Activated T-cell treated with anti-CD3 and anti-CD28 coated beads for 48 hours (primary cell): ENCODE data around the gene SYCP1.
"Not testable (repeated sequence)": the region's sequence is repeated elsewhere in the genome, so short reads cannot be mapped to it uniquely, and the experiment has no call there.

ENCODE experiments used
- DNase-seq: peaks from one replicate; pipeline ENCODE4 v3.0.0-alpha.2; 2020; ENCODE audit warnings: low read depth

SYCP1 gene

DNA sequence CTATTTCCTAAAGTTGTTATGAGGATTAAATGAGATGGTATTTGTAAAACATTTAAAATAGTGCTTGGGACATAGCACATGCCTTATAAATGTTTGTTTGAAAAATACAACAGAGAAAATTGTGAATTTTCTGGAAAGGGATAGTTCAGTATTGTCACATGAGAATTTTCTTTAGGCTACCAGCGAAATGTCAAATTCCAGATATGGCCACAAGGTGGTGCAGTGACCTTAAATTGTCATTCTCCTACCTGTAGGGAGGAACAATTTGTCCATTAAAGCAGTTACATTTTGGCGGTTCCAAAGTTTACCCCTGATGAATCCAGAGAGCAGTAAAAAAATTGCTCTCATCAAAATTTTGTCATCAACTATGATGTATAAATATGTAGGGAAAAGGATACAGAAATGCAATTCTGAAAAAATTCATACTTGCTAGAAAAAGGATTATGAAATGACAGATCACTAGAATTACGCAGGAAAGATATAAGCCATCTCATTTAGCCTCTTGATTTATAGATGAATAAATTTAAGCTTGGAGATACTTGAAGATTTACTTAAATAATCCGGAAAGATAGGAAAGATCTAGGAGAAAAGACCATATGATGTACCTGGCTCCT, 124.7 kb downstream of the SYCP1 start:
- peak; percentile 45 for DNase-seq

DNA sequence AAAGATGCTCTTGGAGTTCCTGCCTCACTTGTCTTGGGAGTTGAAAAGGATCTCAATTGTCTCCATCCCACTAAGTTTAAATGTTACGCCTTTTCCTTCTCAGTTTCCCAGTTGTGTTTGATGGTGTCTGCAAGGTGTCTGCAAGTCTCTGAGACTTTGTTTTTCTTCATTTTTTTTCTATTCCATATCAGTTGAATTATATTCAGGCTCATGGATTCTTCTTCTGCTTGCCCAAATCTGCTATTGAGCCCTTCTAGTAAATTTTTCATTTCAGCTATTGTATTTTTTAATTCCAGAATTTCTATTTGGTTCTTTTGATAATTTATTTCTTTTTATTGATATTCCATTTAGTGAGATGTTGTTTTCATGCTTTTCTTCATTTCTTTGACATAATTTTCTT, 127.6 kb downstream of the SYCP1 start:
- no peak for DNase-seq

DNA sequence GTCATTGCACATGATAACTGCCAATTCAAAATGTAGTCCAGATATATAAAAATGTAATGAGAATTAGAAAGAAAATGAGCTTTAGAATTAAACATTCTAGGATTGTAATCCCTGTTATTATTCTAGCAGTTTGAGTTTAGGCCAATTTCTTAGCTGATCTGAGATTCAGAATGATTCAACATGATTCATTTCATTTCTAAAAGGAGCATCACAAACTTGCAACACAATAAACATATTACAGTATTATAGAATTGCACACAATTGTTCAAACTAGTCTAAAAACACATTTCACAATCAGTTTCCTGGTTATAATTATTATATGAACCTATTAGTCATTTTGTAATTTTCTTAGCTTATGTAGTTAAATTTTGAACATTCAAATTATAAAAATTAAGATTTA, 131.6 kb downstream of the SYCP1 start:
- no peak for DNase-seq

DNA sequence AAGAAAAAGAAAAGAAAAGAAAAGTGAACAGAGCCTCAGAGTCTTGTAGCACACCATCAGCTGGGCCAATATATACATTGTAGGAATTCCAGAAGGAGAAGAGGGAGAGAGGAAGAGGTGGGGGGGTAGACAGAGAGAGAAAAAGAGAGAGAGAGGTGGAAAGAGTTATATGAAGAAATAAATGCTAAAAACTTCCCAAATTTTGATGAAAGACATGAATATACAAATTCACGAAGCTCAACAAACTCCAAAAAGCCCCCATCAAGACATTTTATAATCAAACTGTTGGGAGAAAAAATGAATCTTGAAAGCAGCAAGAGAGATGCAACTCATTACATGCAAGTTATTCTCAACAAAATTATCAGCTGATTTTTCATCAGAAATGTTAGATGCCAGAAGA, 133.4 kb downstream of the SYCP1 start:
- DNase-seq, result no peak

DNA sequence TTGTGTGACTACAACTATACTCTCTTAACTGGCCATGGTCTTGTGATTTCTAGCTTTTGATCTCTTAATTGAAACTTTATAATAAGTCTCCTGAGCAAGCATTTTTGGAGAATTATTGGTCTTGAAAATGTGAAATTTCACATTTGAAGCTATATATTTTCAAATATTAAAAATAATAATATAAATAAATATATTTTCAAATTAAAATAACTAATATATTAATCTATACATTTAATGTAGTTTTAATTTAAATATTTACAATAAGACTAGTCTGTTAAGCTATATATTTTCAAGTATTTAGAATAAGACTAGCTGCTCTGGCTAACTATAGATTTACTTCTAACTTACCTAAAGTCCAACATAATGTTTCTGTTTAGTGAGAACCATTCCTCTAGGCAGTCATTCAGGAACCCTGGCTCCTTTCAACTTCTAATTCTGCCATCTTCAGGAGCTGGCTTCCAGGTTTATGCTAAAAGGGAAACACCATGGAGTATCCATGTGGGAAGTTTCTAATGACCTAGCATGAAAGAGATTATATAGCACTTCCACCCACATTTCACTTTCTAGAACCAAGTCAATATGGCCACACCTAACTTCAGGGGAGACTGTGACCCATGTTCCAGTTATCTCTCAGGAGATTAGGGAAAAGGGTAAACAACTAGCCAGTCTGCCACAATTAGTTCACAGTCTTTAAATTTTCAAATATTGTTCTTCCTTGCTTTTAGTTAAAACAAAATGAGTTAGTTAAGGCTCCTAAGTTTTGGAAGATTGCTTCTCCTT, 143.0 kb downstream of the SYCP1 start:
- DNase-seq, result no peak

DNA sequence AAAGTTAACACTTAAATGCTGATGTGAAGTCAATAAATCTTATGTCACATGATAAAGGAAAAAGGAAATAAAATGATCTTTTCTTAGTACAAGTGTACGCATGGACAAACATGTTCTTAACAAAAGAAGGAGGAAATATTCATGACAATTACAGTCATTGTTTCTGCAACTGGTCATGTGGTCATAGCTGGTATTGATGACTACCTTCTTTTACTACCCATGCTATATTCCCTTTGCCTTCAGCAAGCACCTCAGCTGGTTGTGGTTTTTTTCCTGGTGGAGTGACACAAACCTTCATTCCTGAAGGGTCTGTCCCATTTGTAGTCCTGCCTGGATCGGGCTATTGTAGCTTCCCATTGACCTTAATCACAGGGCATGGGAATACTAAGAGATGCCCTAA, 151.5 kb downstream of the SYCP1 start:
- no peak for DNase-seq

DNA sequence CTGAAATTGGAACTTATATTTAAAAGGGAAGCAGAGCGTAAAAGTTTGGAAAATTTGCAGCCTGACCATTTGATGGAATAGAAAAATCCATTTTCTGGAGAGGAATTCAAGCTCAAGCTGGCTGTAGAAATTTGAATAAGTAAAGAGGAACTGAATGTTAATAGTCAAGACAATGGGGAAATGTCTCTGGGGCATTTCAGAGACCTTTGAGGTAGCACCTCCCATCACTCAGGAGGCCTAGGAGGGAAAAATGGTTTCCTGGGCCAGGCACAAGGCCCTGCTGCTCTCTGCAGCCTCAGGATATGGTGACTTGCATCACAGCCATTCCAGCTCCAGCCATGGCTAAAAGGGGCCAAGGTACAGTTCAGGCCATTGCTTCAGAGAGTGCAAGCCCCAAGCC, 157.3 kb downstream of the SYCP1 start:
- DNase-seq, result no peak

DNA sequence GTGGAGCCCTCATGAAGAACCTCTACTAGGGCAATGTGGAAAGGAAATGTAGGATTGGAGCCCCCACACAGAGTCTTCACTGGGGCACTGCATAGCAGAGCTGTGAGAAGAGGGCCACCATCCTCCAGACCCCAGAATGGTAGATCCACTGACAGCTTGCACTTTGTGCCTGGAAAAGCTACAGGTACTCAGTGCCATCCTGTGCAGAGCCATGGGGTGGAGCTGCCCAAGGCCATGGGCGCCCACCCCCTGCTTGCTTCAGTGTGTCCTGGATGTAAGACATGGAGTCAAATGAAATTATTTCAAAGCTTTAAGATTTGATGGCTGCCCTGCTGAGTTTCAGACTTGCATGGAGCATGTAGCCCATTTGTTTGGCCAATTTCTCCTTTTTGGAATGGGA, 157.8 kb downstream of the SYCP1 start:
- DNase-seq, result no peak

DNA sequence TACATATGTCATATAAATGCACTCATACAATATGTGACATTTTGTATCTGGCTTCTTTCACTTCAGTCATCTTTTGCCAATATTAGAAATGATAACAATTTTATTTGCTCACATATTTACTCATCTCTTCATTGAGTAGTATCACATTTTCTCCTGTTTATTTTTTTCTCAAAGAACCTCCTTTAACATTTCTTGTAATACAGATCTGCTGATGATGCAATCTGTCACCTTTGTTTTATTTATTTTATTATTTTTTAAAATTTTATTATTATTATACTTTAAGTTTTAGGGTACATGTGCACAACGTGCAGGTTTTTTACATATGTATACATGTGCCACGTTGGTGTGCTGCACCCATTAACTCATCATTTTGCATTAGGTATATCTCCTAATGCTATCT, 159.1 kb downstream of the SYCP1 start:
- no peak for DNase-seq

DNA sequence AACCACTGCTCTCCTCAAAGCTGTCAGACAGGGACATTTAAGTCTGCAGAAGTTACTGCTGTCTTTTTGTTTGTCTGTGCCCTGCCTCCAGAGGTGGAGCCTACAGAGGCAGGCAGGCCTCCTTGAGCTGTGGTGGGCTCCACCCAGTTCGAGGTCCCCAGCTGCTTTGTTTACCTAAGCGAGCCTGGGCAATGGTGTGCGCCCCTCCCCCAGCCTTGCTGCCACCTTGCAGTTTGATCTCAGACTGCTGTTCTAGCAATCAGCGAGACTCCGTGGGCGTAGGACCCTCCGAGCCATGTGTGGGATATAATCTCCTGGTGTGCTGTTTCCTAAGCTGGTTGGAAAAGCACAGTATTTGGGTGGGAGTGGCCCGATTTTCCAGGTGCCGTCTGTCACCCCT, 164.9 kb downstream of the SYCP1 start:
- not testable (repeated sequence) for DNase-seq

DNA sequence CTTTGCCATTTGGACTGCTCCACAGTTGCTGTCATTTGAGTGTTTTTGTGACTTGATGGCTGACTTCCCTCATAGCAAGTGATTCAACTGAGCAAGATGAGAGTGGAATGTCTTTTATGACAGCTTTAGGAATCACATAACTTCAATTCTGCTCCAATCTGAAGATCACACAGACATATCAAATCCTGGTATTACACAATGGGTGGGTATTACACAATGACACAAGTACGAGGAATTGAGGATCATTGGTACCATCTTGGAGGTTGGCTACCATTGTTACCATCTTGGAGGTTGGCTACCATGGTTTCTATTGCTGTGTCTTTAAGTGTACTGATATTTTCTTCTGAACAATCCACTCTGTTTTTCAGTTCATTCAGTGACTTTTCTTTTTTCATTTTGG, 166.5 kb downstream of the SYCP1 start:
- DNase-seq, result no peak

DNA sequence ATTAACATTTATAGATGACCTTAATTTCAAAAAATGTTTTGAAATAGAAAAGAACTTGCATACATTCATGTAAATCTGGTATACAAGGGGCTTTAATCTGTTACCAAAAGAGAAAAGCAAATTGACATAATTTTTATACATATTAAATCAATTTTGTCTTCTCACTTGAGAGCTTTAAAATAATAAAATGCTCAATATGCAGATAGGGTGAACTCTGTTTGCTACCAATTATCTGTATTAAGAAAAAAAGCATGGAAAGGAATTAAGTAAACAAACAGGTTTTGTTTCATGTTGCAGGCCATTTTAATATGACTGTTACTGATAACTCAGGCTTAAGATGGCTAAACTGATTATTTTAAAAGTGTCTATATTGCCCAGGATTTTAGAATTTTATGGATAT, 168.9 kb downstream of the SYCP1 start:
- no peak for DNase-seq

DNA sequence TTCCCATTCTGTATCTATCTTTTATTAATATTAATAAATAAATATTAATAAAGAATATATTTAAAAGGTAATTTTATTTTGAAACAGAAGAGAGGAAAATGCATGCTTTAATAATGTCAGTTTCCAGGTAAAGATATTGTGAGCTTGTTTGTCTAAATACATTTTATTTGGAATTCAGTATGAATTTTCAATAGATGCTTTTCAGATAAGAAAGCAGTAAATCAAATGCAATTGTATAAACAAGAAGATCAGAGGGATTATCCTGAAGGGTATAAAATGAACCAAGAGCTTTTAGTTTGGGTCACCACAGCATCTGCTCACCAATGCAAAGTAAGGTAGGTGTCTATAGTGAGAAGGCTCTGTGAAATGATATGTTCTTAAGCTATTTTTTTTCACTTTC, 174.9 kb downstream of the SYCP1 start, which contains the start of gene TSHB:
TSHB (plus strand) TSS at position 301 of the 400 bp plus-strand sequence. CDS start 3,537 bp downstream, outside the sequence.
- no peak for DNase-seq

DNA sequence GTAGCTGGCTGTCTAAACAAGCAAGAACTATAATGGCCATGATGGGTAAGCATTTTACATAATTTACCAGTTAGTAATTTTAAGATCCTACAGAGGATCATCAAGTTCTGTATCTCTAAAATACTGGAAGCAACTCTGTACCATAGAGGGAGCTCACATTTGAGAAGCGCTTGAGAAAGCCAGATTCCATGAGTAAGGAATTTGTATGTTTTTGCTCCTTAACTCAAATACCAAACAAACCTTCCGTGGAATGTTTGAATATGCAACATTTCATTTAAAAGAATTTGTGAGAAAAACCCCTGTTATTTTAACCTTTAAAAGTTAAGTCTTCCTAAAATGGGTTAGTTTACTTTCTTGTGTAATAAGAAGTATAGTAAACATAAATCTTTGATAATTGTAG, 176.9 kb downstream of the SYCP1 start:
- DNase-seq, result no peak

DNA sequence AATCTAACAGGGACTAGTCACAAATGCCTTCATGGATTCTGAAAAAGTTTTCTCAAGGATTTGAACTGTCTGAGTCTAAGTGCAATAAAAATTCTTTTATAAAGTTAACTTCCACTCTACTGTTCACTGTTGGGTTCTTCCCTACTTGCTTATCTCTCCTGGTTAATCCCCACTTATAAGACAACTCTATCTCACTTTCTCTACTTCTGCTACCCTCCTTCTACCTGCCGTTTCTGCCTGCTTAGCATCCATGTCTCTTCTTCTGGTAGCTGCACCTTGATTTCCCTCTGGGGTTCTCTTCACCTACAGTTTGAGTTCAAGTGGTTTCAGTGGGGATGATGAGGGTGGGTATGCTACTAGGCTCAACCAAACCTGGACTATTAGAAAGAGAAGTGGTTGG, 181.0 kb downstream of the SYCP1 start:
- DNase-seq, result no peak

DNA sequence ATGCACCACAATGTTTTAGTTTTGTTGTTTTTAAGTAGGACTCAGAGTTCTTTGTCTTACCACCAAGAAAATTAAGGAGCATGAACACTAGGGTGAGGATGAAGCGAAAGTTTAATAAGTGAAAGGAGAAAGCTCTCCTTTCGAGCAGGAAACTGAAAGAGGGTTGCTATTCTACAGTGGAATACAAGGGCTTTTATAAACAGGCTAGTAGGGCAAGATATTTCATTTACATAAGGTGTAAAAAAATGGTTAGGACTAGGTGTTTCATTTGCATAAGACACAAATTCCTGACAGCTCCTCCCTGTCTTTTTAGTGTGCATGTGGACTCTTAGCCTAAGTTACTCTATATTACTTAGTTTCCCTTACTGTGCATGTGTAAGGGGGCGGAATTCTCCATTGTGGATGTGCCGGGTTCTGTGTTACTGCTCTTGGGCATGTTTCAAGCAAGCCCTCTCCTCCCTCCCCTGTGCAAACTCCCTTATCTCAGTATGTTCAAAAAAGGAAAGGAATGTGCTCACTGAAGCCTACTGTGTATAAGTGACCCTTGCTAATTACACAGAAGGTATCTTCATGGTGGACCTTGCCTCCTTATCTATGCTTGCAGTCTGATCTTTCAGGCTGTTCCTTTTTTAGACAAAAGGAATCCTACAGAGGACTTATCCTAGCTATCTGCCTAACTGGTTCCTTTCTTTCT, 182.3 kb downstream of the SYCP1 start:
- no peak for DNase-seq

DNA sequence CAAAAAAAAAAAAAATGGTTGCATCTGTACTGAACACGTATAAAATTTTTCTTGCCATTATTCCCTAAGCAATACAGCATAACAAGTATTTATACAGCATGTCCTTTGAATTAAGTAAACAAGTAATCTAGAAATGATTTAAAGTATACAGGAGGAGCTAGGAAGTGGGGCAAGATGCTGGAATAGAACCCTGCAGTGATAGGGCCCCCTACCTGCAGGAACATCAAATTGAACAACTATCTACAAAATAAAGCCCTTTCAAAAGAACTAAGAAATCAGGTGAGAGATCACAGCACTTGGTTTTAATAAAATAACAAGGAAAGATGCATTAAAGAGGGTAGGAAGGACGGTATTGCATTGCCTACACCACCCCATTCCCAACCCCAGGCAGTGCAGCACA, 185.8 kb downstream of the SYCP1 start:
- DNase-seq, result no peak

DNA sequence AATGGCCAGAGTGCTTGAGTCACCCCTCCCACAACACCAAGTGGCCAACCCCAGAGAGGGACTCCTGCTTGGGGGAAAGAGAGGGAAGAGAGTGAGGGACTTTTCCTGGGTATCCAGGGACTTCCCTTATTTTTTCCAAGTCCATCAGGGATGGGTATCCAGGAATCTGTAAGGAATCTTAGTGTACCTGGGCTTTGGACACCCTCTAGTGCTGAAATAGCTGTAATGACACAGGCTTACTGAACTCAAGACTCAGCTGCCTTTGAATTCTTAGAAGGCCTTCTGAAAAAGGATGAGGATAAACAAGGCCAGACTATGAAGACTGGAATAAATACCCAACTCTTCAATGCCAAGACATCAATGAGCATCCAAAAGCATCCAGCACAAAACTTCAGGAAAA, 187.0 kb downstream of the SYCP1 start:
- DNase-seq, result no peak
